Type B pancreatic cell (in vitro differentiated cells): ENCODE data around the gene ZNF638. TPM values are rescaled to one million over a fixed set of nuclear protein-coding genes. Genes with fewer than 3 reads are reported as not detected.

Experiments
- DNase-seq: peaks from one replicate; pipeline ENCODE4 v3.0.0; 2021; ENCODE audit warnings: mixed read lengths; ENCODE audit not compliant: unreplicated experiment; ENCODE audit errors: extremely low spot score
- H3K27ac Mint-ChIP-seq: 2 replicates; pipeline ENCODE4 v1.8.0; 2021; ENCODE audit warnings: mild to moderate bottlenecking, mixed read lengths
- H3K27me3 Mint-ChIP-seq: 2 replicates; pipeline ENCODE4 v1.8.0; 2021; ENCODE audit warnings: mixed read lengths
- H3K36me3 Mint-ChIP-seq: 2 replicates; pipeline ENCODE4 v1.8.0; 2021; ENCODE audit warnings: mixed read lengths
- H3K4me1 Mint-ChIP-seq: one replicate; pipeline ENCODE4 v1.8.0; 2021; ENCODE audit warnings: mixed read lengths; ENCODE audit not compliant: unreplicated experiment
- H3K4me3 Mint-ChIP-seq: 2 replicates; pipeline ENCODE4 v1.8.0; 2021; ENCODE audit warnings: mild to moderate bottlenecking, mixed read lengths
- H3K9me3 Mint-ChIP-seq: 2 replicates; pipeline ENCODE4 v1.8.0; 2021; ENCODE audit warnings: mixed read lengths
- CTCF ChIP-seq: fragments of 200-600 bp; sonication (generic); conservative IDR thresholded peaks from 2 replicates; pipeline ENCODE4 v1.5.0; 2021; ENCODE audit warnings: antibody characterized with exemption, mild to moderate bottlenecking
- total RNA-seq: library from RNA; stranded (reverse); gene quantifications from 2 replicates; pipeline ENCODE4 v1.2.1, GENCODE V29; 2021; ENCODE audit warnings: low replicate concordance

The ZNF638 gene
- total RNA-seq, 1 donor from 2014 or later: 149 TPM

GRCh38 chr2:71419145-71419544, 87.6 kb downstream of the ZNF638 start:
- Mint-ChIP-seq H3K27ac (peak overlapping the region; percentile 22), H3K4me3 (peak overlapping the region; percentile 48), H3K27me3 (no peaks in the 10 kb centered on the region), H3K36me3 (peaks cover 20% of the 10 kb centered on the region), H3K4me1 (no peaks in the 10 kb centered on the region), H3K9me3 (no peaks in the 10 kb centered on the region)
- TF ChIP-seq CTCF: no peak
- no peak for DNase-seq

DNA sequence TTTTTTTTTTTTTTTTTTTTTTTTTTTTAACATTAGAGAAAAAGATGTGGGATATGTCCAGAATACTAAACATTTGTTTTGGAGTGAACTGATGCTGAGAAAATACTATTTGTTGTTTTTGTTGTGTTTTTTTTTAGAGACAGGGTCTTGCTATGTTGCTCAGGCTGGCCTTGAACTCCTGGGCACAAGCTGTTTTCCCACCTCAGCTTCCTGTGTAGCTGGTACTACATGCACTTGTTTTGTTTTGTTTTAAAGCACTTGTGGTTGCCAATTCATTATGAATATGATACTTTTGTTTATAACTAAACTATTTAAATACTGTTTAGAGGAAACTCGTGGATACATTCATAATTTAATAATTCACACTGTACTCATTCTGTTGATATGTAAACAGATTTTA, 88.4 kb downstream of the ZNF638 start:
- no peaks in the 10 kb centered on the region for H3K9me3 Mint-ChIP-seq
- H3K4me1 Mint-ChIP-seq: no peaks in the 10 kb centered on the region
- DNase-seq: no peak
- TF ChIP-seq CTCF: no peak
- no peak overlapping the region for H3K27ac Mint-ChIP-seq
- peaks cover 25% of the 10 kb centered on the region for H3K36me3 Mint-ChIP-seq
- H3K27me3 Mint-ChIP-seq: no peaks in the 10 kb centered on the region
- no peak overlapping the region for H3K4me3 Mint-ChIP-seq

DNA sequence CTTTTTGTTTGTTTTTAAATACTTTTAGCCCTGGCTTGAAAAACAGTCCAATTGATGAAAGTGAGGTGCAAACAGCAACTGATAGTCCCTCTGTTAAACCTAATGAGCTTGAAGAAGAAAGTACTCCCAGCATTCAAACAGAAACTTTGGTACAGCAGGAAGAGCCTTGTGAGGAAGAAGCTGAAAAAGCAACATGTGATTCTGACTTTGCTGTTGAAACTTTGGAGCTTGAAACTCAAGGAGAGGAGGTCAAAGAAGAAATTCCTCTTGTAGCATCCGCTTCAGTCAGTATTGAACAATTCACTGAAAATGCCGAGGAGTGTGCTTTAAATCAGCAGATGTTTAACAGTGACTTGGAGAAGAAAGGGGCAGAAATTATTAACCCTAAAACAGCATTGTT, 91.2 kb downstream of the ZNF638 start:
- Mint-ChIP-seq H3K36me3 (peaks cover 39% of the 10 kb centered on the region), H3K4me1 (no peaks in the 10 kb centered on the region)

GRCh38 chr2:71423817-71424420, 92.3 kb downstream of the ZNF638 start:
- no peak for DNase-seq
- no peak overlapping the region for H3K27ac Mint-ChIP-seq
- H3K4me1 Mint-ChIP-seq: no peaks in the 10 kb centered on the region
- H3K27me3 Mint-ChIP-seq: no peaks in the 10 kb centered on the region
- no peaks in the 10 kb centered on the region for H3K9me3 Mint-ChIP-seq
- no peak overlapping the region for H3K4me3 Mint-ChIP-seq
- TF ChIP-seq CTCF: no peak
- peaks cover 44% of the 10 kb centered on the region for H3K36me3 Mint-ChIP-seq

More for the DNA sequence above, 91.2 kb downstream of the ZNF638 start:
- no peak overlapping the region for H3K4me3 Mint-ChIP-seq
- H3K9me3 Mint-ChIP-seq: no peaks in the 10 kb centered on the region
- H3K27ac Mint-ChIP-seq: no peak overlapping the region
- no peaks in the 10 kb centered on the region for H3K27me3 Mint-ChIP-seq
- DNase-seq: no peak
- TF ChIP-seq CTCF: no peak

DNA sequence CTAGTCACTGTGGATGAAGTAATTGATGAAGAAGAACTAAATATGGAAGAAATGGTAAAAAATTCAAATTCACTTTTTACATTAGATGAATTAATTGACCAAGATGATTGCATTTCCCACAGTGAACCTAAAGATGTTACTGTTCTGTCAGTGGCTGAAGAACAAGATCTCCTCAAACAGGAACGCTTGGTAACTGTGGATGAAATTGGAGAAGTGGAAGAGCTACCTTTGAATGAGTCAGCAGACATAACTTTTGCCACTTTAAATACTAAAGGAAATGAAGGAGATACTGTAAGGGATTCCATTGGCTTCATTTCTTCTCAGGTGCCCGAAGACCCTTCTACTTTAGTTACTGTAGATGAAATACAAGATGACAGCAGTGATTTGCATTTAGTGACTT, 95.1 kb downstream of the ZNF638 start:
- Mint-ChIP-seq H3K4me1 (no peaks in the 10 kb centered on the region), H3K27ac (no peak overlapping the region), H3K4me3 (no peak overlapping the region), H3K9me3 (no peaks in the 10 kb centered on the region), H3K27me3 (no peaks in the 10 kb centered on the region), H3K36me3 (peaks cover 62% of the 10 kb centered on the region)
- no peak for DNase-seq
- no peak for TF ChIP-seq CTCF
